ENCODE results near the gene FADS1.

FADS1 gene

GRCh38 chr11:61778357-61778886 is 38.4 kb downstream of the FADS1 start:
- no peak for DNase-seq (ENCODE audit: low read depth in 2 of 2, low spot score in 1 of 2)

GRCh38 chr11:61777234-61778090 is 39.3 kb downstream of the FADS1 start:
- peak in 1 of 2 donors; percentile 42 for DNase-seq (ENCODE audit: low read depth in 2 of 2, low spot score in 1 of 2)

GRCh38 chr11:61776561-61777075 is 40.2 kb downstream of the FADS1 start:
- no peak for DNase-seq (ENCODE audit: low read depth in 2 of 2, low spot score in 1 of 2)

- no peak for DNase-seq (ENCODE audit: low read depth in 2 of 2, low spot score in 1 of 2)
Measured at GRCh38 chr11:61775606-61776554, 40.9 kb downstream of the FADS1 start.

GRCh38 chr11:61775106-61775505 is 41.7 kb downstream of the FADS1 start:
- no peak for DNase-seq (ENCODE audit: low read depth in 2 of 2, low spot score in 1 of 2)

GRCh38 chr11:61774411-61774810 is 42.4 kb downstream of the FADS1 start:
- no peak for DNase-seq (ENCODE audit: low read depth in 2 of 2, low spot score in 1 of 2)

- no peak for DNase-seq (ENCODE audit: low read depth in 2 of 2, low spot score in 1 of 2)
Measured at GRCh38 chr11:61773809-61774208, 43.0 kb downstream of the FADS1 start.

- DNase-seq (ENCODE audit: low read depth in 2 of 2, low spot score in 1 of 2) = no peak
Measured at GRCh38 chr11:61773356-61773755, 43.4 kb downstream of the FADS1 start.

GRCh38 chr11:61771985-61772455 is 44.8 kb downstream of the FADS1 start:
- DNase-seq (ENCODE audit: low read depth in 2 of 2, low spot score in 1 of 2) = no peak

- DNase-seq (ENCODE audit: low read depth in 2 of 2, low spot score in 1 of 2) = no peak
Measured at GRCh38 chr11:61771195-61771894, 45.5 kb downstream of the FADS1 start.

GRCh38 chr11:61769946-61770683 is 46.7 kb downstream of the FADS1 start:
- no peak for DNase-seq (ENCODE audit: low read depth in 2 of 2, low spot score in 1 of 2)

GRCh38 chr11:61769169-61769920 is 47.5 kb downstream of the FADS1 start:
- no peak for DNase-seq (ENCODE audit: low read depth in 2 of 2, low spot score in 1 of 2)

- no peak for DNase-seq (ENCODE audit: low read depth in 2 of 2, low spot score in 1 of 2)
Measured at GRCh38 chr11:61768376-61769076, 48.3 kb downstream of the FADS1 start.

GRCh38 chr11:61766353-61766841 is 50.4 kb downstream of the FADS1 start:
- DNase-seq (ENCODE audit: low read depth in 2 of 2, low spot score in 1 of 2) = no peak

GRCh38 chr11:61765550-61766253 is 51.1 kb downstream of the FADS1 start:
- no peak for DNase-seq (ENCODE audit: low read depth in 2 of 2, low spot score in 1 of 2)

- DNase-seq (ENCODE audit: low read depth in 2 of 2, low spot score in 1 of 2) = no peak
Measured at GRCh38 chr11:61764606-61765260, 52.1 kb downstream of the FADS1 start.

GRCh38 chr11:61763930-61764605 is 52.7 kb downstream of the FADS1 start:
- no peak for DNase-seq (ENCODE audit: low read depth in 2 of 2, low spot score in 1 of 2)
